ENCODE results near the gene TAF11L6.
"Not testable (repeated sequence)": the region's sequence is repeated elsewhere in the genome, so short reads cannot be mapped to it uniquely, and the experiment has no call there.

TAF11L6 gene

GRCh38 chr5:17528369-17528768 lies at the start of gene TAF11L6:
TSS of gene TAF11L6 (plus strand) at chr5:17528669.
- H3K4me3 ChIP-seq (ENCODE audit: low read depth, low read length); DNase-seq (ENCODE audit: low read depth): not testable (repeated sequence)

- no peak overlapping the region for H3K4me3 ChIP-seq (ENCODE audit: low read depth, low read length)
- no peak for DNase-seq (ENCODE audit: low read depth)
- TF ChIP-seq CTCF (IDR thresholded peaks at IDR 0.05; ENCODE audit: low read depth, low read length, missing control alignments) = no peak
Observed at GRCh38 chr5:17481378-17481777, 47.1 kb upstream of the TAF11L6 start.

- DNase-seq (ENCODE audit: low read depth) = no peak
- H3K4me3 ChIP-seq (ENCODE audit: low read depth, low read length) = no peak overlapping the region
- no peak for TF ChIP-seq CTCF (IDR thresholded peaks at IDR 0.05; ENCODE audit: low read depth, low read length, missing control alignments)
Observed at GRCh38 chr5:17482790-17483189, 45.7 kb upstream of the TAF11L6 start.

GRCh38 chr5:17486464-17487173 lies 41.9 kb upstream of the TAF11L6 start:
- not testable (repeated sequence) for DNase-seq (ENCODE audit: low read depth); H3K4me3 ChIP-seq (ENCODE audit: low read depth, low read length)

GRCh38 chr5:17487174-17487512 lies 41.3 kb upstream of the TAF11L6 start:
- no peak overlapping the region for H3K4me3 ChIP-seq (ENCODE audit: low read depth, low read length)
- DNase-seq (ENCODE audit: low read depth) = no peak
- no peak for TF ChIP-seq CTCF (IDR thresholded peaks at IDR 0.05; ENCODE audit: low read depth, low read length, missing control alignments)

- DNase-seq (ENCODE audit: low read depth); H3K4me3 ChIP-seq (ENCODE audit: low read depth, low read length): not testable (repeated sequence)
Observed at GRCh38 chr5:17491257-17491656, 37.2 kb upstream of the TAF11L6 start.

GRCh38 chr5:17492770-17493169 lies 35.7 kb upstream of the TAF11L6 start:
- no peak overlapping the region for H3K4me3 ChIP-seq (ENCODE audit: low read depth, low read length)
- no peak for DNase-seq (ENCODE audit: low read depth)
- TF ChIP-seq CTCF (IDR thresholded peaks at IDR 0.05; ENCODE audit: low read depth, low read length, missing control alignments) = no peak

GRCh38 chr5:17497446-17497845 lies 31.0 kb upstream of the TAF11L6 start:
- DNase-seq (ENCODE audit: low read depth) = no peak
- no peak overlapping the region for H3K4me3 ChIP-seq (ENCODE audit: low read depth, low read length)
- TF ChIP-seq CTCF (IDR thresholded peaks at IDR 0.05; ENCODE audit: low read depth, low read length, missing control alignments) = no peak

- DNase-seq (ENCODE audit: low read depth); H3K4me3 ChIP-seq (ENCODE audit: low read depth, low read length): not testable (repeated sequence)
Observed at GRCh38 chr5:17497931-17498330, 30.5 kb upstream of the TAF11L6 start, which contains the start of gene TAF11L2. TSS of gene TAF11L2 (plus strand) at chr5:17498231.

Data from GM12864 (cell line).